HT1080 (cell line): ENCODE data around the gene EMC9. TPM values are rescaled to one million over a fixed set of nuclear protein-coding genes. Genes with fewer than 3 reads are reported as not detected.

ENCODE experiments used
- DNase-seq: peaks from one replicate; pipeline ENCODE4 v3.0.0-alpha.2; 2015; ENCODE audit warnings: low read depth
- total RNA-seq: library from RNA; depleted of rRNA; stranded (reverse); fragments of >200 nt; shearing (Covaris generic); gene quantifications from 2 replicates; pipeline ENCODE4 v1.2.3, GENCODE V29; 2014

The EMC9 gene
- total RNA-seq, 1 experiment from 2014 or later, result 30.2 TPM

GRCh38 chr14:24177041-24177825 is 35.8 kb upstream of the EMC9 start:
- no peak for DNase-seq

- DNase-seq, result no peak
Observed at GRCh38 chr14:24176599-24176998, 35.2 kb upstream of the EMC9 start.

GRCh38 chr14:24172871-24173281 is 31.5 kb upstream of the EMC9 start:
- DNase-seq, result no peak

- no peak for DNase-seq
Observed at GRCh38 chr14:24172261-24172860, 31.0 kb upstream of the EMC9 start.

- DNase-seq, result no peak
Observed at GRCh38 chr14:24171422-24172260, 30.2 kb upstream of the EMC9 start, which contains the start of gene REC8. REC8 (plus strand) TSS chr14:24172080; CDS start chr14:24172553, 473 bp downstream.

- no peak for DNase-seq
Observed at GRCh38 chr14:24167469-24168114, 26.2 kb upstream of the EMC9 start.

- no peak for DNase-seq
Observed at GRCh38 chr14:24165785-24166184, 24.4 kb upstream of the EMC9 start.

- no peak for DNase-seq
Observed at GRCh38 chr14:24164518-24164991, 23.2 kb upstream of the EMC9 start.

- DNase-seq, result no peak
Observed at GRCh38 chr14:24162093-24162492, 20.7 kb upstream of the EMC9 start.

- peak; percentile 95 for DNase-seq
Observed at GRCh38 chr14:24160850-24161804, 19.7 kb upstream of the EMC9 start, which contains the start of gene IRF9. IRF9 (plus strand) TSS chr14:24161265; CDS start chr14:24162145, 880 bp downstream.

- DNase-seq, result no peak
Observed at GRCh38 chr14:24160499-24160849, 19.1 kb upstream of the EMC9 start.

GRCh38 chr14:24159777-24160498 is 18.5 kb upstream of the EMC9 start:
- no peak for DNase-seq

GRCh38 chr14:24157331-24157730 is 15.9 kb upstream of the EMC9 start:
- DNase-seq, result no peak

- no peak for DNase-seq
Observed at GRCh38 chr14:24156840-24157239, 15.4 kb upstream of the EMC9 start.

- DNase-seq, result no peak
Observed at GRCh38 chr14:24155100-24155499, 13.7 kb upstream of the EMC9 start.

- DNase-seq, result no peak
Observed at GRCh38 chr14:24151404-24152080, 10.2 kb upstream of the EMC9 start.

GRCh38 chr14:24150993-24151392 is 9.6 kb upstream of the EMC9 start:
- DNase-seq, result no peak

GRCh38 chr14:24150567-24150966 is 9.2 kb upstream of the EMC9 start:
- DNase-seq, result no peak

GRCh38 chr14:24150061-24150460 is 8.7 kb upstream of the EMC9 start:
- no peak for DNase-seq
